GM18870 (cell line): ENCODE results near the gene PLEKHA4.
A peak's percentile ranks its signal among the peaks of the same experiment; 100 is the strongest.
"Not testable (repeated sequence)": the region's sequence is repeated elsewhere in the genome, so short reads cannot be mapped to it uniquely, and the experiment has no call there.

Experiments used
- ATAC-seq: cut with Tn5 transposase; IDR thresholded peaks from one replicate; pipeline ENCODE4 v1.9.1; 2021; ENCODE audit warnings: moderate library complexity; ENCODE audit not compliant: unreplicated experiment

PLEKHA4 gene

DNA sequence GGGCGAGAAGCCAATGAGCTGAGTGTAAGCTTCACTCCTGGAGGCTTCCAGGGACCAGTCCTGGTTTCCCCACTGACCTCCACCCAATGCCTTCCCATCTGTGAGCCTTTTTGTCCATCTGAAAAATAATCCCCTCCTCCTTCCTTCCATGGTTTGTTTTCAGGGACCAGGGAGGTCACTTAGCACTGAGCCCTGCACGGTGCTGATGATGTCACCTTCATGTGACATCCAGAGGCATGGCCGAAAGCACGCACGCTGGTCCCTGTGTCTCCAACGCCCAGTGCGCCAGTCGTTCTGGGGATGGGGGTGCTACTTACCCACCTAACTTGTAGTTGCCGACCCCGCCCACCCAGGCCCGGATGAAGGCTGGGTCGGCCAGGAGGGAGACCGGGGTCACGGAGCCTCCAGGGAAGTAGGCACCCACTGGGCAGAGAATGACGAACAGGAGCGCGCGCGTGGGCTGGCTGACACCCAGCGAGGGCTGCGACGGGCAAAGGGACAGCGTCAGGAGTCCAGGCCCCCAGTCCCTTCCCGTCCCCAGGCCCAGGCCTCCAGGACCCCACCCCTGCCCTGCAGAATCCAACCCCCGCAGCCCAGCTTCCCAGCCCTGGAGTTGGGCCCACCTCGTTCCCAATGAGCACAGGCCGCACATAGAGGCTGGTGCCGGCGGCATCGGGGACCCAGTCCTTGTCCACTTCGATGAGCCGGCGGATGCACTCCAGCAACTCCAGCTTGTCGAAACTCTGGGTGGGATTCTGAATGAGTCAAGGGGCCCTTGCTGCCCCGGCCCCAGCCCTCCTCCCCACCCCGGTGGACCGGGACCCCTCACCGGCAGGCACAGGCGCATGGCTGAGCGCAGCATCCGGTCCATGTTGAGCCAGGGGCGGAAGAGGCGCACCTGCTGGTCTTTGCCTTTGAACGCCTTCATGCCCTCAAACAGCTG lies 68.8 kb downstream of the PLEKHA4 start:
- ATAC-seq = no peak

DNA sequence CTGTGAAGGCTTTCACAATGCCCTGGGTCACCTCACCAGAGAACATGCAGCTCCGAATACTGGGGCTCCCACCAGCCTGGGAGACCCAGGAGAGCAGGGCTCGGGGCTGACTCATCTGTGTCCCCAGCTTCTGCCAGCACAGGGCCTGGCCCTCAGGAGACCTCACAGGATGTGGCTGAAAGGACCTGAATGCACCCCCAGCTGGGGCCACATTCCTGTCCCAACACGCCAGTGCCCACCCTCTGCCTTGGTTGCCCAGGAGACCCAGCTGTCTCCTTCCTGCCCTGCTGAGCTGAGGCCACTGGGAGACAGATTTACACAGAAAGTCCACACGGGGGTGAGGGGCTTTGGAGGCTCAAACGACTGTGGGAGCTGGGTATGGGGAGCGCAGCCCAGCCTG lies 69.5 kb downstream of the PLEKHA4 start:
- ATAC-seq = no peak

DNA sequence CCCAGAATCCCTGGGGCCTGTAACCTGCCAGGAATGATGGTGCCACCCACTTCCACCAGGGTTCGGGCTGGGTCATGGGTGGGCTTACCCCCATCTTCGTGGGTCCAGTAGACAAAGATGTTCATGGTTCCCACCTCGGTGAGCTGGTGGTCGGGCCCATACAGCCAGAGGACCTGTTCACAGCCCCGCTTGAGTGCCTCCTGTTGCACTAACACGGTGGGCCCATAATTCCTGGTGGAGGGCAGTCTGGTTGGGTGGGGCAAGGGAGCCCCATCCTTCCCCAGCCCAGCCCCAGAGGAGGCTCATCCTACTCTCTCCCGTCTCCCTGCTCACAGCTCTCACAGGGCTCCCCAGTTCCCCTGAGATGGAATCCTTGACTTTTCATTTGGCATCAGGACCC lies 71.3 kb downstream of the PLEKHA4 start:
- no peak for ATAC-seq

DNA sequence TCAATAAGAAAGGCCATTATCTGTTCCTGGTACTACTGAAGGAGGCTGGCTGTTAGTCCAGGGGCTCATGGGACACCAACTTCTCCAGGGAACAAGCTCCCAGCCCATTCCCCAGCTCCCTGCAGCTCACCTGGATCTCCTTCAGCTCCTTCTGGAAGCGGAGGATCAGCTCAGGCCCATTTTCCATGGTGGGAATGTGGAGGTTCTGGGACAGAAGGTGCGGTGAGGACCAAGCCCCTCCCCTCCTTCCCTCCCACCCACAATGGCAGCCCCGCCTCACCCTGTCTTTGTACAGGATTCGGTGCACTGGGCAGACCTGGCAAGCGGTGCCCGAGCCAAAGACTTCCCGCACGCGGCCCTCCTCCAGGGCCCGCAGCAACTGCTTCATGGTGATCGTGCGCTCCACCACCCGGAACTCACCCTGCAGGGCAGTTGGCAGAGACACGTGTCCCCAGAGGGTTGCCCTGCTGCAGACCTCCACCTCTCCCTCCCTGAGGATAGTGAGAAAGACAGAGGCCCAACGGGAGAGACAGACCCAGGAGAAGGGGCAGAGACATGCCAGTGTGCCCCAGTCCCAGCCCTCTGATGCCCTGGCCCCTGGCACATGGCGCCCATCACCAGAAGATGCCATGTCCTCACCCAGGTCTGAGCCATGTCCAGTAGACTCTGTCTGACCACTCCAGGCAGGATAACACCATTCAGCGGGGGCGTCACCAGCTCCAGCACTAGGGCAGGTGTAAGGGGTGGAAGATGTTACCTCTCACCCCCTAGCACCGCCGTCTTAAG lies 71.9 kb downstream of the PLEKHA4 start:
- no peak for ATAC-seq

- no peak for ATAC-seq
Measured at GRCh38 chr19:48795685-48796070, 72.7 kb downstream of the PLEKHA4 start.

DNA sequence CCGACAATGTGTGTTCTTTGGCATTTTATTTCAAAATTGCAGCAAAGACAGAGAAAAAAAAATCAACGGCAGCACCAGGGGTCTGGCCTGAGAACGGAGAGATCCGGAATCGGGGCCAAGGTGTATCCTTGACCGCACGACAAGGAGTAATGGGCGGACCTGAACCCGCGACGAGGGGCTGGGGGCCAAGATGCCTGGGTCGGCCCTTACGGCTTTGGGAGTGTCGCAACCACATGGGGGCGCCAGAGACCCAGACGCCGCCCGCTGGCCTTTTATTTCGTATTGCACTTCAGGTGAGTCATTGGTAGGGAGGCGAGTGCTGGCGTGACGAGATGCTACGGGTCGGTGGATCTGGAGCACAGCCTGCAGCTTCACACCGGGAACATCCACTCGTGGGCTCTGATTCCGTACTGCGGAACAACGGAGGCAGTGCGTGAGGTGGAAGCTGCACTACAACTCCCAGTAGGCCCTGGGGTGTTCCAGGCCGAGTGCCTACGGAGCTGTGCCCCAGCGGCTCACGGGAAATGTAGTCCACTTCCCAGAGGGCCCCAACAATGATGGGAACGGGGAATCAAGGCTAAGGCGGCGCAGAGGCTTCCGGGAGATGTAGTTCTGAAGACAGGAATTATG lies 73.2 kb downstream of the PLEKHA4 start:
- ATAC-seq = peak; percentile 63

GRCh38 chr19:48794291-48794690 lies 74.1 kb downstream of the PLEKHA4 start:
- no peak for ATAC-seq

DNA sequence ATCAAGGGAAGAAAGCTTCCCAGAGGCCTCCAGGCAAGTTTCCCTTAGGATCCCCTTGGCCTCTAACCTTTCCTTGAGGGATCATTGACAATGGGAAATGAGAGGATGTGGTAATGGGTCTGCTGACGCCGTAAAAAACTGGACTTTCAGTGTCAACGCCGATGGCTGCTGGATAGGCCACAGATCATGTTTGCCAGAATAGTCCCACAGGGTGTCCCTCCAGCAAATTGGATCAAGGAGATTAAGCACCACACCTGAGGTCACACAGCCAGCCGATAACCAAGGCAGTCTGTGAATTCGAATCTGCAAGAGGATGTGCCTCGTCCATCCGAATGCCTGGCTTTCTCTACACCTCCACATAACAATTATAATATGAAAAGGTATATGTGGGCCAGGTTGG lies 75.1 kb downstream of the PLEKHA4 start:
- no peak for ATAC-seq

- ATAC-seq = not testable (repeated sequence)
Measured at GRCh38 chr19:48787331-48787730, 81.1 kb downstream of the PLEKHA4 start.
